ENCODE data around the gene URB1. TPM values are rescaled to one million over a fixed set of nuclear protein-coding genes. Genes with fewer than 3 reads are reported as not detected.

URB1 gene
- total RNA-seq, 4 donors from 2014 or later: 18.3 to 26.9 (median 20.7) TPM

GRCh38 chr21:32350211-32350980, 42.4 kb downstream of the URB1 start:
- ATAC-seq: no peak
- H3K4me1 ChIP-seq: no peaks in the 10 kb centered on the region
- H3K36me3 ChIP-seq: peaks cover 0 to 100% of the 10 kb centered on the region in 2 donors
- no peak overlapping the region for H3K4me3 ChIP-seq
- 89 to 100% methylated on average over 1 to 7 of the region's 16 CpGs for WGBS, 2 donors (ENCODE audit: low coverage in 1 of 2)
- H3K27me3 ChIP-seq: no peaks in the 10 kb centered on the region
- no peak for TF ChIP-seq POLR2A (IDR thresholded peaks at IDR 0.05)
- TF ChIP-seq POLR2AphosphoS5 (IDR thresholded peaks at IDR 0.05): no peak
- no peak for TF ChIP-seq EP300 (IDR thresholded peaks at IDR 0.05)
- no peak for TF ChIP-seq CTCF (IDR thresholded peaks at IDR 0.05)
- no peaks in the 10 kb centered on the region for H3K9me3 ChIP-seq
- no peak overlapping the region for H3K27ac ChIP-seq

GRCh38 chr21:32349333-32349944, 43.4 kb downstream of the URB1 start:
- ATAC-seq: no peak
- WGBS, 2 donors (ENCODE audit: low coverage in 1 of 2): 92 to 100% methylated on average over 1 to 4 of the region's 16 CpGs
- Histone ChIP-seq H3K4me1 (no peaks in the 10 kb centered on the region), H3K9me3 (peaks cover 0 to 4% (median 0%) of the 10 kb centered on the region in 3 donors), H3K27me3 (no peaks in the 10 kb centered on the region), H3K4me3 (no peak overlapping the region), H3K36me3 (peaks cover 0 to 100% of the 10 kb centered on the region in 2 donors), H3K27ac (no peak overlapping the region)
- no peak for TF ChIP-seq CTCF (IDR thresholded peaks at IDR 0.05)
- no peak for TF ChIP-seq POLR2AphosphoS5 (IDR thresholded peaks at IDR 0.05)
- no peak for TF ChIP-seq EP300 (IDR thresholded peaks at IDR 0.05)
- no peak for TF ChIP-seq POLR2A (IDR thresholded peaks at IDR 0.05)

DNA sequence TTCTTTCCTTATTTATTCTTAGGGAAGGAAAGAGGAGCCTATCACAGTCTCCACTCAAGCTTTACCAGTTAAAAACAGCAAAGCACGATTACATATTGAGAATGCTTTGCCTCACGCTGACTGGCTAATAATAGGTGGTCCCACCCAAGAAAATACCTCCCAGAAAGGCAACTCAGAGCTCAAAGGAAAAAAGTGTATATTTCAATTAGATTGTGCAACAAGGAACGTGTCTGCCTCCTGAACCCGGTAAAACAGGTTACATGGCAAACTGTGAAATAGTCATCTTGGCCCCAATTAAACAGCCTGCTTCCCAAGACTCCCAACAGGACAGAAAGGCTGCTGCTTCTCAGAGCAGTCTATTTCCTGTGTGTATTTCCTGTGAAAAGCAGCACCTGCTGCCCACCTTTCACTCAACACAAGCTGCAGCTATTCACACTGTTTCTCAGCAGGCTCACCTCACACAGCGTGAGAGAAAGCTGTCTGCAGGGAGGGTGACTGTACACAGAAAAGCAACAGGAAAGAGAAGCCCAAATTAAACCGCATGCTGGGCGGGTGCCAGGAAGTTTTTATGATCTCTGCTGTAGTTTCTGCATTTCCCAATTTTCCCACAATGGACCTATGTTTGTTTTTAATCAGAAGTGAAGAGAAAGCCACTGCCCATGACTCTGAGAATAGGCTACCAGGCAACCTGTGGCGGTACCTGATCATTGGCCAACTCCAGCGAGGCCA, 44.0 kb downstream of the URB1 start:
- no peak overlapping the region for H3K27ac ChIP-seq
- H3K27me3 ChIP-seq: no peaks in the 10 kb centered on the region
- peaks cover 0 to 8% (median 0%) of the 10 kb centered on the region in 3 donors for H3K9me3 ChIP-seq
- peaks cover 0 to 100% of the 10 kb centered on the region in 2 donors for H3K36me3 ChIP-seq
- 84 to 87% methylated on average over 6 to 8 of the region's 9 CpGs for WGBS, 2 donors (ENCODE audit: low coverage in 1 of 2)
- H3K4me1 ChIP-seq: no peaks in the 10 kb centered on the region
- no peak overlapping the region for H3K4me3 ChIP-seq
- ATAC-seq: no peak
- no peak for TF ChIP-seq POLR2AphosphoS5 (IDR thresholded peaks at IDR 0.05)
- TF ChIP-seq EP300 (IDR thresholded peaks at IDR 0.05): no peak
- no peak for TF ChIP-seq CTCF (IDR thresholded peaks at IDR 0.05)
- TF ChIP-seq POLR2A (IDR thresholded peaks at IDR 0.05): no peak

- Histone ChIP-seq H3K36me3 (peaks cover 0 to 100% of the 10 kb centered on the region in 2 donors), H3K4me1 (no peaks in the 10 kb centered on the region), H3K27ac (no peak overlapping the region), H3K27me3 (no peaks in the 10 kb centered on the region), H3K9me3 (peaks cover 0 to 8% (median 0%) of the 10 kb centered on the region in 3 donors), H3K4me3 (no peak overlapping the region)
- TF ChIP-seq POLR2AphosphoS5 (IDR thresholded peaks at IDR 0.05): no peak
- no peak for TF ChIP-seq CTCF (IDR thresholded peaks at IDR 0.05)
- TF ChIP-seq POLR2A (IDR thresholded peaks at IDR 0.05): no peak
- no peak for TF ChIP-seq EP300 (IDR thresholded peaks at IDR 0.05)
- WGBS, 2 donors (ENCODE audit: low coverage in 1 of 2): 78% methylated on average over 9 of the region's 11 CpGs; no CpG with 5 or more reads in 1 of the 2 donors
- ATAC-seq: no peak
Measured at GRCh38 chr21:32347977-32348376, 44.8 kb downstream of the URB1 start.
